Fibroblast of the aortic adventitia (primary cell): ENCODE data around the gene PRPF8. TPM values are rescaled to one million over a fixed set of nuclear protein-coding genes. Genes with fewer than 3 reads are reported as not detected.

Source experiments
- DNase-seq: peaks from one replicate; pipeline ENCODE4 v3.0.0-alpha.2; 2010; ENCODE audit warnings: low read depth
- H3K4me3 ChIP-seq: 2 replicates; pipeline ENCODE4 v1.5.1; 2011; ENCODE audit warnings: low read depth, mild to moderate bottlenecking, control low read depth, low read length, moderate library complexity
- CTCF ChIP-seq: IDR thresholded peaks from 2 replicates; pipeline ENCODE4 v1.5.1; 2011; ENCODE audit warnings: mild to moderate bottlenecking, low read length, control low read depth, inconsistent platforms; ENCODE audit not compliant: insufficient read depth
- total RNA-seq: library from RNA; depleted of rRNA; stranded (reverse); fragments of >200 nt; gene quantifications from 2 replicates; pipeline ENCODE4 v1.2.3, GENCODE V29; 2012; ENCODE audit warnings: low replicate concordance

PRPF8 gene
- total RNA-seq, 1 donor = 138 TPM

GRCh38 chr17:1640329-1641064 is 44.2 kb downstream of the PRPF8 start:
- H3K4me3 ChIP-seq = no peak overlapping the region
- DNase-seq = no peak
- TF ChIP-seq CTCF = no peak

- no peak for TF ChIP-seq CTCF
- H3K4me3 ChIP-seq = no peak overlapping the region
- DNase-seq = no peak
Observed at GRCh38 chr17:1639549-1640180, 45.0 kb downstream of the PRPF8 start.

GRCh38 chr17:1638624-1639300 is 45.9 kb downstream of the PRPF8 start:
- TF ChIP-seq CTCF = no peak
- H3K4me3 ChIP-seq = no peak overlapping the region
- no peak for DNase-seq

GRCh38 chr17:1638171-1638590 is 46.5 kb downstream of the PRPF8 start:
- H3K4me3 ChIP-seq = no peak overlapping the region
- no peak for DNase-seq
- TF ChIP-seq CTCF = no peak

- TF ChIP-seq CTCF = no peak
- DNase-seq = no peak
- no peak overlapping the region for H3K4me3 ChIP-seq
Observed at GRCh38 chr17:1636732-1637285, 47.9 kb downstream of the PRPF8 start.

- no peak for TF ChIP-seq CTCF
- no peak overlapping the region for H3K4me3 ChIP-seq
- no peak for DNase-seq
Observed at GRCh38 chr17:1635675-1636465, 48.8 kb downstream of the PRPF8 start.
